GM12873 (cell line): ENCODE results near the gene PCDHA9.

Source experiments
- TF ChIP-seq, protein P1 (sequence below): IDR thresholded peaks from 2 replicates; pipeline ENCODE4 v1.5.1; 2012; ENCODE audit warnings: low read depth, mild to moderate bottlenecking, moderate library complexity, low read length, control low read depth; ENCODE audit not compliant: insufficient read depth; ENCODE audit errors: missing control alignments

PCDHA9 gene

GRCh38 chr5:140821375-140822280 is 26.6 kb upstream of the PCDHA9 start, which contains the start of gene PCDHA5:
Gene PCDHA5 (plus strand): TSS chr5:140821613.
- TF ChIP-seq, protein P1, sequence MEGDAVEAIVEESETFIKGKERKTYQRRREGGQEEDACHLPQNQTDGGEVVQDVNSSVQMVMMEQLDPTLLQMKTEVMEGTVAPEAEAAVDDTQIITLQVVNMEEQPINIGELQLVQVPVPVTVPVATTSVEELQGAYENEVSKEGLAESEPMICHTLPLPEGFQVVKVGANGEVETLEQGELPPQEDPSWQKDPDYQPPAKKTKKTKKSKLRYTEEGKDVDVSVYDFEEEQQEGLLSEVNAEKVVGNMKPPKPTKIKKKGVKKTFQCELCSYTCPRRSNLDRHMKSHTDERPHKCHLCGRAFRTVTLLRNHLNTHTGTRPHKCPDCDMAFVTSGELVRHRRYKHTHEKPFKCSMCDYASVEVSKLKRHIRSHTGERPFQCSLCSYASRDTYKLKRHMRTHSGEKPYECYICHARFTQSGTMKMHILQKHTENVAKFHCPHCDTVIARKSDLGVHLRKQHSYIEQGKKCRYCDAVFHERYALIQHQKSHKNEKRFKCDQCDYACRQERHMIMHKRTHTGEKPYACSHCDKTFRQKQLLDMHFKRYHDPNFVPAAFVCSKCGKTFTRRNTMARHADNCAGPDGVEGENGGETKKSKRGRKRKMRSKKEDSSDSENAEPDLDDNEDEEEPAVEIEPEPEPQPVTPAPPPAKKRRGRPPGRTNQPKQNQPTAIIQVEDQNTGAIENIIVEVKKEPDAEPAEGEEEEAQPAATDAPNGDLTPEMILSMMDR = peak; percentile 26

DNA sequence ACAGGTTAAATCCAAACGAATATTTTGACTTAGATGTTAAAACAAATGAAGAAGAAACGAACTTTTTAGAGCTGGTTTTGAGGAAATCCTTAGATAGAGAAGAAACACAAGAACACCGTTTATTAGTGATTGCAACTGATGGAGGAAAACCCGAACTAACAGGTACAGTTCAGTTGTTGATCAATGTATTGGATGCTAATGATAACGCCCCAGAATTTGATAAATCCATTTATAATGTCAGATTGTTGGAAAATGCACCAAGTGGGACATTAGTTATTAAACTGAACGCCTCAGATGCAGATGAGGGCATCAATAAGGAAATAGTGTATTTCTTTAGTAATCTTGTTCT is 25.9 kb upstream of the PCDHA9 start:
- TF ChIP-seq, protein P1 = no peak

DNA sequence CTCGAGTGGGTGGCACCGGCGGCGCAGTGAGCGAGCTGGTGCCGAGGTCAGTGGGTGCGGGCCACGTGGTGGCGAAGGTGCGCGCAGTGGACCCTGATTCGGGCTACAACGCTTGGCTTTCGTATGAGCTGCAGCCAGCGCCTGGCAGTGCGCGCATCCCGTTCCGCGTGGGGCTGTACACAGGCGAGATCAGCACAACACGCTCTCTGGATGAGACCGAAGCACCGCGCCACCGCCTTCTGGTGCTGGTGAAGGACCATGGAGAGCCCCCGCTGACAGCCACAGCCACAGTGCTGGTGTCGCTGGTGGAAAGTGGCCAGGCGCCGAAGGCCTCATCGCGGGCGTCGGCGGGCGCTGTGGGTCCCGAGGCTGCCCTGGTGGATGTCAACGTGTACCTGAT is 24.7 kb upstream of the PCDHA9 start:
- TF ChIP-seq, protein P1 = no peak

- TF ChIP-seq, protein P1 = no peak
Observed at GRCh38 chr5:140827704-140828361, 20.3 kb upstream of the PCDHA9 start, which contains the start of gene PCDHA6. Gene PCDHA6 (plus strand): TSS chr5:140827960. CDS start chr5:140828092, 132 bp downstream.

- TF ChIP-seq, protein P1 = no peak
Observed at GRCh38 chr5:140828362-140828737, 19.8 kb upstream of the PCDHA9 start.

- TF ChIP-seq, protein P1 = no peak
Observed at GRCh38 chr5:140833993-140834392, 14.2 kb upstream of the PCDHA9 start, which contains the start of gene PCDHA7. Gene PCDHA7 (plus strand): TSS chr5:140834269. CDS start chr5:140834384, 115 bp downstream.
